HepG2 (cell line): ENCODE measurements around the gene STAP2. TPM values are rescaled to one million over a fixed set of nuclear protein-coding genes. Genes with fewer than 3 reads are reported as not detected.

Source experiments
- CBX1 ChIP-seq: IDR thresholded peaks from one replicate; pipeline ENCODE4 v1.6.1; 2016; ENCODE audit warnings: antibody characterized with exemption, low read depth
- CENPT ChIP-seq: sonication (generic); formaldehyde crosslinking; IDR thresholded peaks from 2 replicates; pipeline ENCODE4 v1.8.0; 2022; ENCODE audit warnings: low read depth, mild to moderate bottlenecking, moderate library complexity, missing genetic modification reagents
- ETV5 ChIP-seq: IDR thresholded peaks from 2 replicates; pipeline ENCODE4 v1.6.1; 2018; ENCODE audit warnings: missing biosample characterization, missing genetic modification reagents, inconsistent platforms, borderline replicate concordance
- GPBP1L1 ChIP-seq: sonication (generic); formaldehyde crosslinking; IDR thresholded peaks from 2 replicates; pipeline ENCODE4 v1.5.0; 2020; ENCODE audit warnings: mild to moderate bottlenecking, missing genetic modification reagents
- GTF3A ChIP-seq: sonication (generic); formaldehyde crosslinking; conservative IDR thresholded peaks from 2 replicates; pipeline ENCODE4 v1.4.0; 2020; ENCODE audit warnings: mild to moderate bottlenecking, missing genetic modification reagents
- HIC2 ChIP-seq: sonication (generic); formaldehyde crosslinking; IDR thresholded peaks from 2 replicates; pipeline ENCODE4 v1.9.0; 2022; ENCODE audit warnings: low read depth, missing genetic modification reagents
- HNRNPK ChIP-seq: fragments of 200-400 bp; formaldehyde crosslinking; IDR thresholded peaks from 2 replicates; pipeline ENCODE4 v1.6.1; 2018; ENCODE audit warnings: low read length, low read depth, moderate library complexity, mild to moderate bottlenecking; ENCODE audit not compliant: poor library complexity, severe bottlenecking
- JDP2 ChIP-seq: sonication (generic); formaldehyde crosslinking; IDR thresholded peaks from 2 replicates; pipeline ENCODE4 v1.8.1; 2022; ENCODE audit warnings: missing genetic modification reagents, borderline replicate concordance
- MAF1 ChIP-seq: sonication (generic); formaldehyde crosslinking; IDR thresholded peaks from 2 replicates; pipeline ENCODE4 v1.5.0; 2020; ENCODE audit warnings: missing genetic modification reagents, borderline replicate concordance
- MTF2 ChIP-seq: sonication (generic); formaldehyde crosslinking; IDR thresholded peaks from 2 replicates; pipeline ENCODE4 v1.5.0; 2020; ENCODE audit warnings: missing genetic modification reagents, borderline replicate concordance
- ONECUT2 ChIP-seq: sonication (generic); formaldehyde crosslinking; IDR thresholded peaks from 2 replicates; pipeline ENCODE4 v1.4.0; 2020; ENCODE audit warnings: missing genetic modification reagents
- PCBP2 ChIP-seq: fragments of 200-400 bp; formaldehyde crosslinking; optimal IDR thresholded peaks from 2 replicates; pipeline ENCODE3; 2018; ENCODE audit warnings: low read length, low read depth; ENCODE audit not compliant: poor library complexity, severe bottlenecking
- POGZ ChIP-seq: sonication (generic); formaldehyde crosslinking; IDR thresholded peaks from 2 replicates; pipeline ENCODE4 v1.4.0; 2020; ENCODE audit warnings: mild to moderate bottlenecking, missing genetic modification reagents
- SAP130 ChIP-seq: IDR thresholded peaks from 2 replicates; pipeline ENCODE4 v1.6.1; 2016; ENCODE audit warnings: low read depth
- SP2 ChIP-seq: sonication (generic); formaldehyde crosslinking; IDR thresholded peaks from 2 replicates; pipeline ENCODE4 v1.5.1; 2020; ENCODE audit warnings: mild to moderate bottlenecking, missing genetic modification reagents
- THYN1 ChIP-seq: sonication (generic); formaldehyde crosslinking; IDR thresholded peaks from 2 replicates; pipeline ENCODE4 v1.8.1; 2023; ENCODE audit warnings: low read depth, mild to moderate bottlenecking, moderate library complexity, missing genetic modification reagents, borderline replicate concordance
- ZBTB34 ChIP-seq: sonication (generic); formaldehyde crosslinking; IDR thresholded peaks from 2 replicates; pipeline ENCODE4 v1.8.0; 2022; ENCODE audit warnings: mild to moderate bottlenecking, missing genetic modification reagents
- ZFP82 ChIP-seq: sonication (generic); formaldehyde crosslinking; IDR thresholded peaks from 2 replicates; pipeline ENCODE4 v1.5.1; 2020; ENCODE audit warnings: mild to moderate bottlenecking, missing genetic modification reagents, borderline replicate concordance
- ZNF281 ChIP-seq: sonication (generic); formaldehyde crosslinking; IDR thresholded peaks from 2 replicates; pipeline ENCODE4 v1.4.0; 2020; ENCODE audit warnings: missing genetic modification reagents, borderline replicate concordance
- ZNF3 ChIP-seq: IDR thresholded peaks from 2 replicates; pipeline ENCODE4 v1.7.0; 2017; ENCODE audit warnings: inconsistent platforms
- ZNF709 ChIP-seq: sonication (generic); formaldehyde crosslinking; IDR thresholded peaks from 2 replicates; pipeline ENCODE4 v1.5.0; 2020; ENCODE audit warnings: mild to moderate bottlenecking, missing genetic modification reagents
- ZNF761 ChIP-seq: sonication (generic); formaldehyde crosslinking; conservative IDR thresholded peaks from 2 replicates; pipeline ENCODE4 v1.4.0; 2020; ENCODE audit warnings: mild to moderate bottlenecking, missing genetic modification reagents
- polyA plus RNA-seq, 8 experiments: library from polyadenylated mRNA; depleted of rRNA in 3 of 8; stranded (reverse) in 7 of 8; unstranded in 1 of 8; fragments of >200 nt; fragmentation: Illumina TruSeq in 4 of 8; extraction: Trizol in 4 of 8; gene quantifications; 2 replicates each; pipeline versions ENCODE4 v1.2.1 to v1.2.3, GENCODE V29; 2011 to 2016; ENCODE audit warnings: low read depth in 4 of 8, missing spikeins in 1 of 8, mixed read lengths in 1 of 8; ENCODE audit not compliant: insufficient read depth in 1 of 8
- total RNA-seq, 5 experiments: library from RNA; depleted of rRNA; stranded (reverse); fragments of >200 nt; fragmentation: Illumina TruSeq; extraction: Trizol; gene quantifications; 2 replicates each; pipeline ENCODE4 v1.2.3, GENCODE V29; 2016; ENCODE audit warnings: low read depth in 1 of 5

Gene STAP2
- total and polyA plus RNA-seq, 2 of the 13 experiments (the other 11 are each of a cell fraction or from before 2014, with no cell fraction given), result 39.0 to 43.7 TPM

GRCh38 chr19:4385291-4386040 is 46.8 kb upstream of the STAP2 start (continued):
- TF ChIP-seq HIC2 (CRISPR knock-in tag), result peak; percentile 53; the same call in 1 of the 2 replicates
- no peak for TF ChIP-seq SP2 (CRISPR knock-in tag)
- peak; percentile 67 for TF ChIP-seq SAP130
- no peak for TF ChIP-seq ONECUT2 (CRISPR knock-in tag)
- TF ChIP-seq GTF3A (CRISPR knock-in tag), result no peak
- TF ChIP-seq POGZ (CRISPR knock-in tag), result no peak
- TF ChIP-seq THYN1 (CRISPR knock-in tag), result no peak
- TF ChIP-seq ZNF3 (CRISPR knock-in tag), result no peak
- 0 out of 2 replicates have a peak, but pooled peaks have one; percentile 12 for TF ChIP-seq ZNF281
- TF ChIP-seq ZFP82 (CRISPR knock-in tag), result no peak
- no peak for TF ChIP-seq MTF2 (CRISPR knock-in tag)
- no peak for TF ChIP-seq ZBTB34 (CRISPR knock-in tag)
- no peak for TF ChIP-seq JDP2 (CRISPR knock-in tag)
- TF ChIP-seq MAF1 (CRISPR knock-in tag), result no peak
- no peak for TF ChIP-seq ZNF709 (CRISPR knock-in tag)
- no peak for TF ChIP-seq CBX1
- TF ChIP-seq ZNF761 (CRISPR knock-in tag), result no peak
- TF ChIP-seq HNRNPK, result no peak
- no peak for TF ChIP-seq GPBP1L1 (CRISPR knock-in tag)
- peak; percentile 71; the same call in 1 of the 2 replicates for TF ChIP-seq ETV5 (CRISPR knock-in tag)
- TF ChIP-seq CENPT, result no peak
- no peak for TF ChIP-seq PCBP2
